Measurements from ENCODE around the gene RPL5.
A peak's percentile ranks its signal among the peaks of the same experiment; 100 is the strongest.

RPL5 gene

DNA sequence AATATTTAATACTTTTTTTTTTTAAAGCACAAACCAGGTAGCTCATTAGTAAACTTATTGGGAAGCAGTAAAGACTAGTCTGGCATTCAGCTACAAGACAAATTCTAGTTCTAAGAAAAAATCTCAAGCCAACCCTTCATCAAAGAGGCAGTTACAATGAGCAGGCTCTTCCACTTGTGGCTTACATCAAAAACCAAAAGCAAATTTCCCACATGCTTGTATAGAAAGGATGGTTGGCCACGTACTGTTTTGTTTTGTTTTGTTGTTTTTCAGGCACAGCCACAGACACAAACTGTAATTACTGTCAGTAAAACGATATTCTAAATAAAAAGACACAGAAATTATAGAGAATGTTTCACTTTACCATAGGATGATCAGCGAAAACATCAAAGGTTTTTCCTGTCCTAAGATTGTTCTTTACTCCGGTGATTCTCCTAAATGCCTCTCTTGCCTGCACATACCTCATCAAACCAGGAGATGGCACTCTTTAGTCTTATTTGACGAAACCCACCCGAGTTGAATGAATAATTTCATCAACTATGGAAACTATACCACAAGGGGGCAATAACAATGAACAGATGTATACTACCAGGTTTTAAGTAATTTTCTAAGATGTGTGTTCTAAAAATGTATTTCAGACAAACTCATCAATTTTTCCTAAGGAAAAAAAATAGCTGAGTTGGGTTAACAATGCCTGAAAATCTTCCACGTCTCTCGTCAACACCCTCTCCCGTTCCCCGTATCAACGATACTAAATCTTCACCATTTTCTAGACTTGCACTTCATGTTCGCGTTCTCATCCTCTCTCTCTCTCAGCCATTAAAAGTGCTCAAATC lies 26.9 kb downstream of the RPL5 start:
- peak; percentile 71 for DNase-seq

DNA sequence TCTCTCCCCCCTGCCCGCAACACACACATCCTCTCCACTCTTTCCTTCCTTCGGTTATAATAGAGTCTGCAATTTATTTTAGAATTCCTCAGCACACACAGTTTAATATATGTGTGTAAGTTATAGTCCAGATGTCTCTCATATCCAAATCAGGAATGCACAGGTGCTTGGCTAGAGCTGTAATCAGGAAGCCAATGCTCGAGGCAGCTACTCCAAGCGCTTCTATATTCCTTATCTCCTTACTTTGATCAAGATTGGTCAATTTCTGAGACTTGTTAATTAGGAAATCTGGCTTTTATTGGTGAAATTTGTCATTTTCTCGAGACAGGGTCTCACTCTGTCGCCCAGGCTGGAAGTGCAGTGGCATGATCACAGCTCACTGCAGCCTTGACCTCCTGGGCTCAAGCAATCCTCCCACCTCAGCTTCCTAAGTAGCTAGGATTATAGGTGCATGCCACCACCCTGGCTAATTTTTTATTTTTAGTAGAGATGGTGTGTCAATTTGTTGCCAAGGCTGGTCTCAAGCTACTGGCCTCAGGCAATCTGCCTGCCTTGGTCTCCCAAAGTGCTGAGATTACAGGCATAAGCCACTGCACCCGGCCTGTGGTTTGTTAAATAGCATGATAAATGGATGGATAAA lies 27.7 kb downstream of the RPL5 start:
- DNase-seq = no peak

DNA sequence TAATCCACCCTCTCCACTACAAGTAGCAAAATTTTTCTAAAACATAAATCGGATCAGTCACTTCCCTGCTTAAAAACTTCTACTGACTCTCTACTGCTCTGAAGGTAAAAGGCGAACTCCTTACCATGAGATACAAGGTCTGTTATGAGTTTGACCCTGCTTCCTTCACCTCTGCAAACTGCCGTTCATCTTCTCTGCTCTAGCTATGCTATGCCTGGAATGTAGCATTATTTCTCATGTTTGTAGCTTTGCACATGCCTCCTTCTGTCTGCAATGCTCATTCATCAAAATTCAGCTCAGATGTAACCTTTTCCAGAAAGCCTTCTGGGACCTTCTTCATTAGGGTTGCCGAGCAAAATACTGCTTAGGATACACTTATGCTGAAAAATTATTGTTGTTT lies 30.8 kb downstream of the RPL5 start:
- no peak for DNase-seq

DNA sequence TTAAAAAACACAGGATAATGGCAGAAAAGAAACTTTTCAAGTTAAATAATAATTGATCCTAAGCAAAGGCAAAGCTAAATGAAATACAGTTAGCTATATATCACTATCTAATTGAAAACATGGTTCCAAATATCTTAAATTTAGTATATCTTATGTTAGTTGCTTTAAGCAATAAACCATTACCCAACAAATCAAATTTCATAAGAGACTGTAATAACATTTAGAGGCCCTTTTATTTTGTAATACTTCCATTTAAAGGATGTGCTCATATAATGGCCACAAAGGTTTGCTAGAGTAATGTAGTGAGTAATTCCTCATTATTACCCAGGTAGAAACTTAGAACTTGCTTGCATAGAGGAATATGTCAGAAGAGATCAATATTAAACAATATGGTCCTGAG lies 32.3 kb downstream of the RPL5 start:
- DNase-seq = no peak

DNA sequence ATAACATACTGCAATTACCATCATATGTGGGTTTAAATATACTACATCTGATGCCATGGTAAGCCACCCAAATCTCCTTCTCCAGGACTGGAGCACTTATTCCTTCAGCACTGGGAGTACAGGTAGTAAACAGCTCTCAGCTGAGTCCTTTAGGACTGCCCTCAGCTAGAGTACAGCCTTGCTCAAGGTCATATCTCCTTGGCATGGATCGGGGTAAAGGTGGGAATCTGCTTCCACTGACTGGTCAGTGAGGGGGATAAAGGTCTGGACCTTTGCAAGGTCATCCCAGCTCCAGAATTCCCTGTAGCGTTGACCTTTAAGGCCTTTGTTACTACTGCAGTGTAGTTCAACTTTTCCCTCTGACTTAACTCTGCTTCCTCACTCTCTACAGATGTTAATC lies 38.8 kb downstream of the RPL5 start:
- DNase-seq = no peak

DNA sequence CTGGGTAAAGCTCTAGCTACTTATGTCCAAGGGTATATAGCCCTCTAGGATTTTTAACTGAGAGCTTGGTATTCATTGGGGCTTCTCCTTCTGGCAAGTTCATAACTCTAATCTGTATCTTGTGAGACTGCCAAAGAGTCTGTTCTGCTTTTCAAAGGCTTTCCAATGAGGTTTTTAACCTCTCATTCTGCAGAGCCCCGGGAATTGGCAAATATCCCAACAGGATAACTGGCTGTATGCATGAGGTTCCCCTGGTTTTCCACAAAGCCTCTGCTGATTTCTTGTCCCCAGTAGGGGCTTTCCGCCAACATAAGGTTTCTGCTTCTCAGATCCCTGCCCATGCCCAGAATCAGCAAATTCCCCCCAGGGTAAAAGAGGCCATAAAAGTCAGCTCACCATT lies 40.9 kb downstream of the RPL5 start:
- no peak for DNase-seq

DNA sequence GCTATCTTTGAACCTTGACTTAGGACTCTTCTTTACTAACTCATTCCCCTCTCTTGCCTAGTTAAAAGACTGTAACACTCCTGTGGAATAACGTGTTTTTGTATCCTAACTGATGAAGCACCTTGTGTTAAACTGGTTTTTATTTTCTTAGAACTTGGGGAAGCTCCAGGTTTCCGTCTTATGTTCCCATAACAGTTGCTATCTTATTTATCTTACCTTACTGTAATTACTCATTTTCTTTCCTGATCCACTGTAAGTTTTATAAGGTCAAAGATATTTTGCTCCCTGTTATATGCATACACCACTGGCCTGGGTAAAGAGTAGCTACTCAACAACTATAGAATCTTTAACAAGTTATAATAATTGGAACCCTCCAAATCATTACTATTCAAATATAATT lies 43.1 kb downstream of the RPL5 start:
- no peak for DNase-seq

DNA sequence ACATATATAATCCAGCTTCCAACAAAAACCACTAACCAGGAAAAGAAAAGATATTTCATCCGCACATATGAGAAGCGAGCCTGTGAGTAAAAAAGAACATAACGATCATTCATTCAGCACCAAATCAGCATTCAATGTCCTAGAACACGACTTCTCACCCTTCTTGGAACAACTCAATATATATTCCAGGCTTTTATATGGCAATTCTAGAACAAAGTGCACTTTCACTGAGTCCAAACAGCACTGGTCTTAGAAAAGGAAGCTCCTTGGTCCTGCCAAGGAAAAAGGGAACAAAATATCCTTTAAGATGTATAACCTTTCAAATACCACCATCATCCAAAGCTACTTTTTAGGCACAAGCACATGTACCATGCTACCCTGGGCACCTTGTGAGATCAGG lies 44.5 kb downstream of the RPL5 start:
- DNase-seq = no peak

DNA sequence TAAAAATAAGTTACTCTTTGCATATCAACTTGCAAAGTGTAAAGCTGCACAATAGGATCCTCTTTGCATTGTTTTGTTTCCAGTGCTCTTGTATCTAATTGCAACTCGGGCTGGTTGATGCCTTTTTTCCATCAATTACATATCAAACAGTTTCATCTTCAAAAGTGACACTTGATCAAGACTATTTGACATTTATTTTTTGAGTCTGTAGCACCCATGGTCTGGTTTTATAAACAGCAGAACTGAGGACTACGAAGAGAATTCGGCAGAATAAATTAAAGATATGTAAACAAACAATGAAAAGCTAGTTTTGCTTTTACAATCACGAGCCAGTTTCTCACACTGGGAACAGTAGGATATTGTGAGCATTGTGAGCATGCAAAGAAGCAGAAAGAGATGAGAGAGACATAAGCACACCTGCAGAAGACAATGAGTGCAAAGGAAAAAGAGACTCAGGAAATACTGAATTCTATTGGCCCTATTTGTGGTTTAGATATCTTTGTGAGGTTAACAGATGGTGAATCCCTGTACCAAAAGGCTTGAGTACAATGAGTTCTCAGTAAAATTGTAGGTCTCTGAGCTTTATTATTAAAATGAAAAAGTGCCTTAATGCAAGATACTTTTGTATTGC lies 45.4 kb downstream of the RPL5 start:
- no peak for DNase-seq

DNA sequence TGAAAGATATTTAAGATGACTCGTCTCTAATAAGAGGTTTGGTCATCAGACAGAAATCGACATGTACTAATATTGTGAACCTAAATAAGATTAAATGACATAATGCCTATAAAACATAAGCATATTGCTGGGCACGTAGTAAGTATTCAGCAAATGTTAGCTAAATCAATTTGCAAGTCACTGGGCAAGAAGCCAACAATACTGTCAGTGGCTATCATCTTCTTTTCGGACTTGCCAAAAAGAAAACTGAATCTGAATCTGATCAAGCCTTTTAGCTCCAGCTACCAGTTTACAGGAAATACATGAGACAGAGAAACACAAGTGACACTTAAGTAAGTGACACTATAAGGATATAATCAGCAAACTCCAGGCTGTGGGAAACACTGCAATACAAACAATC lies 46.0 kb downstream of the RPL5 start:
- DNase-seq = no peak

DNA sequence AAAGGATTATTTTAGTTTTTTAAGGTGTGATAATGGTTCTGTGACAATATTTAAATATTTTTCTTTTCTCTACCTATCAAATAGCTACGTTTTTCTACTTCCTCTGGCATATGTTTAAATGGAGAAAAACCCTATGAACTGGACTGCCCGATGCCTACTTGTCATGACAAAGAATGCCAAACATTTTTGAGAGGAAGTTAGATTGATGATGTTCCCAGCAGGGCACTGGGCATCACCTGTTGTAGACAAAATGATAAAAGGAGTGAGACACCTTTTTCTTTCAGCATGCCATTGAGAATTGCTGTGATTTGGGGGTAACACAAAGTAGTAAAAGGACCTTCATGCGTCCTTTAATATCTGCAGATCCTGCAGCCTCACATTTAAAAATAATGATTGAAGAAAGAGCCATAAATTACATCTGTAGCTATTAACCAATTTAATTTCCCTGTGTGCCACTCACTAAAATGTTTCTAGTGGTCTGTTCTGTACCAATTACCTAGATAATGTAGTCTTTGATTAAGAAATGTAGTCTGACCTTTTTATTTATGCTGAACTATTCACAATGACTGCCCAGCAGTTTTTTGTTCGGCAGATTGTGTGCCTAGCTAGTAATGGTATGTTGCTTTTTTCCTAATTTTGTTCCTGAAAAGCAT lies 47.6 kb downstream of the RPL5 start:
- DNase-seq = no peak

DNA sequence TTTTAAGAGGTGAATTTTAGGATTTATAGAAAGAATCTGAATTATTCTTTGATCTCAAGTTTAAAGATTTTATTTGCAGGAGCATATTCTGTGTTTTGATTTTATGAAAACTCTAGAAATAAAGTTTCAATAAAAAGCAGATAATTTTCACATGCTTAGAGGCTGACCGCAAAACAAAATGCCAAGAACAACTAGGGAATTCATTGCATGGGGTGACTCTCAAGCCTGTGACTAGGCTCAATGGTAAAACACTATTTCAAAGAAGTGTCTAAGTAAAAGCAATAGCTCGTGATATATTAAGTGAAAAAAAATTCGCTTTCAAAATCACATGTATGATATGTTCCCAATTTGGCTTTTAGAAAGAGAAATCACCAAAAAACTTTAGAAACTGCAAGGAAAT lies 49.6 kb downstream of the RPL5 start:
- DNase-seq = no peak

DNA sequence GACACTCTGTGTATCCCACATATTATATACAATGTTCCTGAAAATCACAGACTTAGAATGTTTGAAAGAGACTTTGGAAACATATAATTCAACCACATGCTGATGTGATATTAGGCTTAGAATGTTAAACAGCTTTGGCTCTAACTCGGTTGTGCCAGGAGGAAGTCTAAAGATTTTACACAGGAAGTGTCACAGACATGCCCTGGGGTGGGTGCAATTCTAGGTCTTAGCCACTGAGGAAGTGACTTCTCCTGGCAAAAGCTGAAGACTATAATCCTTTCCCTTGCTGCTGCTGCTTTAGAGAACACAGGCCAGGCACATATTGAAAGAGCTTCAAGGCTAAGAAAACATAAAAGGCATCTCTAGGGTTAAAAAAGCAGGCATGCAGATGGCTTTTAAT lies 51.0 kb downstream of the RPL5 start:
- no peak for DNase-seq

DNA sequence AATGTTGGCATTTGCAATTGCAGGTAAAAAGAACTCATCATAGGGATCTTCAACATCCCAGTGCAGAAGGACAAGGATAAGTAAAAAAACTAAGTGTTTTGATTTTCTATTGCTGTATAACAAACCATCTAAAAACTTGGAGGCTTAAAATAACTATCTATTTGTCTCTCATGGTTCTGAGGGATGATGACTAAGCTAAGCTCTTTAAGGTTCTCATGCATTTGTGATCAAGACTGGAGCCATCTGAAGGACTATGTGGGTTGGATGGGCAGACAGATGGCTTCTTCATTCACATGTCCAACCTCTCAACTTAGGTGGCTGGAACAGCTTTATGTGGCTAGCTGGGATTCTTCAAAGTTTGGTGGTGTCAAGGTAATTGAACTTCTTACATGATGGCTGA lies 51.5 kb downstream of the RPL5 start:
- DNase-seq = no peak

DNA sequence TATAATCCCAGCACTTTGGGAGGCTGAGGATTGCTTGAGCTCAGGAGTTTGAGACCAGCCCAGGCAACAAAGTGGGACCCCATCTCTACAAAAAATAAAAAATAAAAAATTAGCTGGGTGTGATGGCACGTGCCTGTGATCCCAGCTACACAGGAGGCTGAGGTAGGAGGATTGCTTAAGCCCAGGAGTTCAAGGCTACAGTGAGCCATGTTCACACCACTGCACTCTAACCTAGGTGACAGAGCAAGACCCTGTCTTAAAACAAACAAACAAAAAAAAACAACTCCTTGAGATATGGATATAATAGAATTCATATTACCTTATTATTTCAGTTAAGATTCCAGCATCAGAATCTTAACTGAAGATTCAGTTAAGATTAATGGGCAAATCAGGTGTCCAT lies 52.4 kb downstream of the RPL5 start:
- no peak for DNase-seq

DNA sequence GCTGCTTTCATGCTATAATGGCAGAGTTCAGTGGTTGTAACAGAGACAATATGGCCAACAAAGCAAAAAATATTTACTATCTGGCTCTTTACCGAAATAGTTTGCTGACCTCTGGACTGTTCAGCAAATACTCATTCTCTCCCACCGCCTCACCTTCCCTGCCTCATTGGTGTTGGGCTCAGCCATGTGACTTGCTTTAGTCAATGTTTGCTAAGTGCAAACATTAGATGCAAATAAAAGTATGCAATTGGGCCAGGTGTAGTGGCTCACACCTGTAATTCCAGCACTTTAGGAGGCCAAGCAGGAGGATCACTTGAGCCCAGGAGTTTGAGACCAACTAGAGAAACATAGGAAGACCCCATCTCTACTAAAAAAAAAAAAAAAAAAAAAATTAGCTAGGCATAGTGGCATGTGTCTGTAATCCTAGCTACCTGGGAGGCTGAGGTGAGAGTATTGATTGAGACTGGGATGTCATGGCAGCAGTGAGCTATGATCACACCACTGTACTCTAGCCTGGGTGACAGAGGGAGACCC lies 55.1 kb downstream of the RPL5 start:
- peak; percentile 51 for DNase-seq

DNA sequence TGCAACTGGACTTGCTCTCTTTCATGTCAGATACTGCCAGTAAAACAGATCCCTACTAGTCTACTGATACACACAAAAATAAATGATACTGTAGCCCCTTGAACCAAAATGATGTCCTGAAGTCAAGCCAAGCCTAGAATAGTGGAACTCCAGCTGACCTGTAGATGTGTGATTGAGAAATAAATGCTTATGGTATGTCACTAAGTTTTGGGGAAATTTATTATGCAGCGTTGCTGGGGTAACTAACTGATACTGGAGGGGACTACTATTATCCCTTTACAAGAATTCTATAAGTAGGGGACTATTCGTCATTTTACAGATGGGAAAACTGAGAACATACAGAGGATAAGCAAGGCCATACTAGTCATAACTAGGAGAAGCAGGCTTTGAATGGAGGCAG lies 55.6 kb downstream of the RPL5 start:
- DNase-seq = no peak
